H1 (cell line): ENCODE results near the gene TNPO2. TPM values are rescaled to one million over a fixed set of nuclear protein-coding genes. Genes with fewer than 3 reads are reported as not detected.

Experiments
- ATF2 ChIP-seq: IDR thresholded peaks from 2 replicates; pipeline ENCODE4 v1.6.1; 2012; ENCODE audit warnings: low read length, inconsistent platforms
- ATF3 ChIP-seq: IDR thresholded peaks from 2 replicates; pipeline ENCODE4 v1.6.1; 2011; ENCODE audit warnings: low read depth, mild to moderate bottlenecking, low read length; ENCODE audit not compliant: insufficient read depth
- CBX5 ChIP-seq: fragments of 300-800, 300-1000 bp; sonication (generic); IDR thresholded peaks from 2 replicates; pipeline ENCODE4 v1.7.1; 2016; ENCODE audit warnings: antibody characterized with exemption, low read length, low read depth
- CHD1 ChIP-seq: IDR thresholded peaks from 2 replicates; pipeline ENCODE4 v1.6.1; 2012; ENCODE audit warnings: low read depth, low read length, improper control_type of control experiment
- CHD2 ChIP-seq: IDR thresholded peaks from 2 replicates; pipeline ENCODE4 v1.6.1; 2012; ENCODE audit warnings: low read length, improper control_type of control experiment
- CTCF ChIP-seq, 3 experiments: IDR thresholded peaks; 1 replicate in 2 of 3; 2 replicates in 1 of 3; pipeline versions ENCODE4 v1.5.1 to v1.6.1; 2011; ENCODE audit warnings: low read length in 3 of 3, mild to moderate bottlenecking in 3 of 3, inconsistent platforms in 2 of 3, low read depth in 1 of 3, moderate library complexity in 1 of 3; ENCODE audit not compliant: insufficient read depth in 1 of 3; ENCODE audit errors: control extremely low read depth in 1 of 3
- EGR1 ChIP-seq: IDR thresholded peaks from 2 replicates; pipeline ENCODE4 v1.6.1; 2011; ENCODE audit warnings: low read depth, low read length, borderline replicate concordance
- HDAC2 ChIP-seq, 2 experiments: fragments of 300-600 bp in 1 of 2; sonication (generic) in 1 of 2; IDR thresholded peaks; 2 replicates each; pipeline ENCODE4 v1.6.1; 2011 to 2012; ENCODE audit warnings: low read depth in 2 of 2, low read length in 2 of 2, mild to moderate bottlenecking in 2 of 2, moderate library complexity in 2 of 2, borderline replicate concordance in 1 of 2, inconsistent platforms in 1 of 2
- JUN ChIP-seq: IDR thresholded peaks from 2 replicates; pipeline ENCODE4 v1.6.1; 2011; ENCODE audit warnings: low read depth, mild to moderate bottlenecking, improper control_type of control experiment, low read length
- NRF1 ChIP-seq: IDR thresholded peaks from 2 replicates; pipeline ENCODE4 v1.6.1; 2011; ENCODE audit warnings: mild to moderate bottlenecking, low read depth, low read length, improper control_type of control experiment
- POLR2AphosphoS5 ChIP-seq: IDR thresholded peaks from 2 replicates; pipeline ENCODE4 v1.6.1; 2011; ENCODE audit warnings: low read depth, low read length
- RAD21 ChIP-seq, 2 experiments: IDR thresholded peaks in 1 of 2; conservative IDR thresholded peaks in 1 of 2; 2 replicates each; pipeline ENCODE4 v1.6.1; 2011; ENCODE audit warnings: low read depth in 2 of 2, low read length in 2 of 2, improper control_type of control experiment in 1 of 2, inconsistent platforms in 1 of 2, mild to moderate bottlenecking in 1 of 2, moderate library complexity in 1 of 2
- RFX5 ChIP-seq: IDR thresholded peaks from 2 replicates; pipeline ENCODE4 v1.6.1; 2011; ENCODE audit warnings: low read depth, low read length, improper control_type of control experiment, borderline replicate concordance
- SAP30 ChIP-seq: fragments of 300-600 bp; sonication (generic); IDR thresholded peaks from 2 replicates; pipeline ENCODE4 v1.7.1; 2012; ENCODE audit warnings: low read length, moderate library complexity, mild to moderate bottlenecking, inconsistent platforms; ENCODE audit not compliant: insufficient read depth, insufficient replicate concordance
- SIRT6 ChIP-seq: IDR thresholded peaks from one replicate; pipeline ENCODE4 v1.7.1; 2012; ENCODE audit warnings: low read length, inconsistent platforms
- SP2 ChIP-seq: IDR thresholded peaks from 2 replicates; pipeline ENCODE4 v1.6.1; 2012; ENCODE audit warnings: mild to moderate bottlenecking, low read length, inconsistent platforms
- SRF ChIP-seq: IDR thresholded peaks from 2 replicates; pipeline ENCODE4 v1.6.1; 2011; ENCODE audit warnings: mild to moderate bottlenecking, low read depth, low read length, moderate library complexity
- TBP ChIP-seq: IDR thresholded peaks from 2 replicates; pipeline ENCODE4 v1.6.1; 2011; ENCODE audit warnings: low read depth, low read length, improper control_type of control experiment
- TEAD4 ChIP-seq: IDR thresholded peaks from 2 replicates; pipeline ENCODE4 v1.6.1; 2012; ENCODE audit warnings: low read depth, low read length, inconsistent platforms, mixed read lengths
- ZNF274 ChIP-seq: IDR thresholded peaks from 2 replicates; pipeline ENCODE4 v1.7.0; 2012; ENCODE audit warnings: low read length, borderline replicate concordance; ENCODE audit errors: extremely low read depth
- polyA plus RNA-seq, 7 experiments: library from polyadenylated mRNA; depleted of rRNA in 3 of 7; stranded (reverse) in 5 of 7; unstranded in 2 of 7; fragments of >200 nt in 5 of 7; fragments of 200-250 nt in 2 of 7; gene quantifications; 1 replicate in 5 of 7; 2 replicates in 1 of 7; 4 replicates in 1 of 7; pipeline versions ENCODE4 v1.2.1 to v1.2.3, GENCODE V29; 2011 to 2013; ENCODE audit warnings: missing spikeins in 2 of 7, mixed read lengths in 2 of 7
- total RNA-seq: library from RNA; stranded (reverse); fragmentation: NEBNext Ultra II Directional; extraction: Animal tissue kit (Norgen Biotek cat#: 25700); gene quantifications from 2 replicates; pipeline ENCODE4 v1.2.1, GENCODE V29; 2021

TNPO2 gene
- total and polyA plus RNA-seq, 2 of the 8 experiments (the other 6 are each of a cell fraction or from before 2014, with no cell fraction given): 112 to 121 TPM

- no peak for TF ChIP-seq RFX5
- TF ChIP-seq CHD2: no peak
- TF ChIP-seq SIRT6: no peak
- no peak for TF ChIP-seq NRF1
- TF ChIP-seq ATF2: no peak
- TF ChIP-seq JUN: no peak
- no peak for TF ChIP-seq POLR2AphosphoS5
- TF ChIP-seq EGR1: no peak
- no peak for TF ChIP-seq ZNF274
- TF ChIP-seq HDAC2 (IDR thresholded peaks at IDR 0.05; ENCODE audit: borderline replicate concordance in 1 of 2, low read depth in 2 of 2, low read length in 2 of 2): no peak
- no peak for TF ChIP-seq SRF
- no peak for TF ChIP-seq CHD1
- no peak for TF ChIP-seq CBX5
- TF ChIP-seq TBP: no peak
- no peak for TF ChIP-seq CTCF (IDR thresholded peaks at IDR 0.05; ENCODE audit: control extremely low read depth in 1 of 3, insufficient read depth in 1 of 3, low read depth in 1 of 3, low read length in 3 of 3)
- TF ChIP-seq RAD21 (IDR thresholded peaks at IDR 0.05 in 1 of 2, conservative IDR thresholded peaks at IDR 0.05 in 1 of 2; ENCODE audit: low read depth in 2 of 2, low read length in 2 of 2): no peak
- no peak for TF ChIP-seq SP2
- TF ChIP-seq TEAD4: 0 out of 2 replicates have a peak, but pooled peaks have one; percentile 33
- no peak for TF ChIP-seq ATF3
- no peak for TF ChIP-seq SAP30
These were observed 27.9 kb upstream of the TNPO2 start, which contains the start of gene BEST2 (continued) for GRCh38 chr19:12751635-12752034.
